T-helper 2 cell treated with Interferon-gamma antibody and Interleukin-4, amounts not matched to agents 100 ng/mL and 5 ng/mL, for 36 hours (primary cell): Measurements from ENCODE around the gene TRPM3. TPM values are rescaled to one million over a fixed set of nuclear protein-coding genes. Genes with fewer than 3 reads are reported as not detected.
"Not testable (repeated sequence)": the region's sequence is repeated elsewhere in the genome, so short reads cannot be mapped to it uniquely, and the experiment has no call there.

Source experiments
- intact Hi-C: fragments of 100-400 bp; cut with micrococcal nuclease; formaldehyde crosslinking; loops from one replicate; pipeline ENCODE4 v1.15.1; 2023
- total RNA-seq: library from RNA; stranded (reverse); gene quantifications from 2 replicates; pipeline ENCODE4 v1.2.3, GENCODE V29; 2022

The TRPM3 gene
- total RNA-seq, 1 donor from 2014 or later: not detected

- intact Hi-C loops: no loop called here
These were observed 347.8 kb downstream of the TRPM3 start for GRCh38 chr9:70773579-70773978.

GRCh38 chr9:70772601-70773000 is 348.8 kb downstream of the TRPM3 start:
- intact Hi-C loops: no loop called here

GRCh38 chr9:70765946-70766345 is 355.5 kb downstream of the TRPM3 start:
- intact Hi-C loops: no loop called here

- intact Hi-C loops: no loop called here
These were observed 360.2 kb downstream of the TRPM3 start for GRCh38 chr9:70761139-70761670.

GRCh38 chr9:70760228-70760627 is 361.2 kb downstream of the TRPM3 start:
- intact Hi-C loops: no loop called here

- intact Hi-C loops: no loop called here
These were observed 368.1 kb downstream of the TRPM3 start for GRCh38 chr9:70753311-70753710.

GRCh38 chr9:70749066-70749465 is 372.4 kb downstream of the TRPM3 start:
- intact Hi-C loops: no loop called here

- intact Hi-C loops: no loop called here
These were observed 374.1 kb downstream of the TRPM3 start for GRCh38 chr9:70747261-70747718.

- intact Hi-C loops: no loop called here
These were observed 374.7 kb downstream of the TRPM3 start for GRCh38 chr9:70746760-70747159.

- intact Hi-C loops: no loop called here
These were observed 375.1 kb downstream of the TRPM3 start for GRCh38 chr9:70746316-70746715.

GRCh38 chr9:70724794-70725193 is 396.6 kb downstream of the TRPM3 start:
- intact Hi-C loops: not testable (repeated sequence)

- intact Hi-C loops: not testable (repeated sequence)
These were observed 397.4 kb downstream of the TRPM3 start for GRCh38 chr9:70724025-70724424.

GRCh38 chr9:70706797-70707196 is 414.6 kb downstream of the TRPM3 start:
- intact Hi-C loops: not testable (repeated sequence)

- intact Hi-C loops: no loop called here
These were observed 420.3 kb downstream of the TRPM3 start for GRCh38 chr9:70701163-70701562.

GRCh38 chr9:70696694-70697335 is 424.6 kb downstream of the TRPM3 start:
- intact Hi-C loops: no loop called here

- intact Hi-C loops: no loop called here
These were observed 426.7 kb downstream of the TRPM3 start for GRCh38 chr9:70694758-70695157.

- intact Hi-C loops: no loop called here
These were observed 428.2 kb downstream of the TRPM3 start for GRCh38 chr9:70693186-70693585.

GRCh38 chr9:70692431-70692830 is 429.0 kb downstream of the TRPM3 start:
- intact Hi-C loops: no loop called here

- intact Hi-C loops: no loop called here
These were observed 432.7 kb downstream of the TRPM3 start for GRCh38 chr9:70688704-70689103.

GRCh38 chr9:70683841-70684240 is 437.6 kb downstream of the TRPM3 start:
- intact Hi-C loops: no loop called here

GRCh38 chr9:70682298-70682697 is 439.1 kb downstream of the TRPM3 start:
- intact Hi-C loops: no loop called here

GRCh38 chr9:70679845-70680244 is 441.6 kb downstream of the TRPM3 start:
- intact Hi-C loops: no loop called here

GRCh38 chr9:70678153-70678552 is 443.3 kb downstream of the TRPM3 start:
- intact Hi-C loops: no loop called here
